ENCODE measurements around the gene NEIL3. TPM values are rescaled to one million over a fixed set of nuclear protein-coding genes. Genes with fewer than 3 reads are reported as not detected.

NEIL3 gene
- total and polyA plus RNA-seq, 2 donors (not counting 1 experiment from before 2014, with no cell fraction given) = 4.5 to 5.2 TPM

DNA sequence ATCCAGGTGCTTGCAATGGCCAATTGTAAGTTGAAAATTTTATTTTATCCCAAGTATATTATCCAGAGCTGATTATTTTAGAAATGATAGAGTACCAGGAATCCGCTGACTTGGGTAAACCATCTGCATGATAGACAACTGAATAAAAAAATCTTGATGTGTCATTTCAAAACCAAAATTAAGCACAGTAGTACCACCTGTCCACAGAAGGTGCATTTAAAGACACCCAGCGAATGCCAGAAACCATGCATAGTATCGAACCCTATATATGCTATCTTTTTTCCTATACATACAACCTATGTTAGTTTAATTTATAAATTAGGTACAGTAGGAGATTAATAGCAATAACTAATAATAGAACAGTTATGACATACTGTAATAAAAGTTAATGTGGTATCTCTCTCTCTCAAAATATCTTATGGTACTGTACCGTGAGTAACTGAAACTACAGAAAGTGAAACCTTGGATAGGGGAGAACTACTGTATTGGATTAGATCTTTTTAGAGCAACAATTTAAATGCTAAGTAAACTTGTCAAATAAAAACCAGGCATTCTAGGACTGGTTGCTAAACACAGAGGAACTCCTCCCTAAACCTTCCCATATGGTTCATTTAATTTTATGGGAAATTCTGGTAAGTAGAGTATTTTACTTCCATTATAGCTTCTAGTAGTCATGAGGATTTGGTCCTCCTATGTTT lies 6.2 kb downstream of the NEIL3 start:
- Histone ChIP-seq H3K4me1 (ENCODE audit: control insufficient read depth, extremely low read depth, insufficient read depth, low read length) (no peaks in the 10 kb centered on the region), H3K4me3 (replicated peaks in 1 of 4; ENCODE audit: control extremely low read depth in 1 of 4, insufficient read depth in 1 of 4, low read depth in 3 of 4, low read length in 4 of 4) (peak overlapping the region; percentile 21 to 37 (median 30)), H3K9ac (ENCODE audit: insufficient read depth, low read length) (no peak overlapping the region), H3K79me2 (ENCODE audit: control insufficient read depth, insufficient read depth, low read length) (peaks cover 22% of the 10 kb centered on the region), H4K20me1 (ENCODE audit: control insufficient read depth, extremely low read depth, insufficient read depth, low read length) (no peaks in the 10 kb centered on the region), H3K27me3 (ENCODE audit: control insufficient read depth, insufficient read depth, low read length) (no peaks in the 10 kb centered on the region), H3K27ac (ENCODE audit: insufficient read depth, low read length) (no peak overlapping the region), H3K36me3 (ENCODE audit: control insufficient read depth, insufficient read depth, low read length) (no peaks in the 10 kb centered on the region), H3K4me2 (ENCODE audit: extremely low read depth, insufficient read depth, low read length) (peak overlapping the region; percentile 80), H2AFZ (ENCODE audit: low read length) (peak overlapping the region; percentile 50), H3K9me3 (ENCODE audit: control insufficient read depth, insufficient read depth, low read depth, low read length) (no peaks in the 10 kb centered on the region)
- TF ChIP-seq, protein P1, sequence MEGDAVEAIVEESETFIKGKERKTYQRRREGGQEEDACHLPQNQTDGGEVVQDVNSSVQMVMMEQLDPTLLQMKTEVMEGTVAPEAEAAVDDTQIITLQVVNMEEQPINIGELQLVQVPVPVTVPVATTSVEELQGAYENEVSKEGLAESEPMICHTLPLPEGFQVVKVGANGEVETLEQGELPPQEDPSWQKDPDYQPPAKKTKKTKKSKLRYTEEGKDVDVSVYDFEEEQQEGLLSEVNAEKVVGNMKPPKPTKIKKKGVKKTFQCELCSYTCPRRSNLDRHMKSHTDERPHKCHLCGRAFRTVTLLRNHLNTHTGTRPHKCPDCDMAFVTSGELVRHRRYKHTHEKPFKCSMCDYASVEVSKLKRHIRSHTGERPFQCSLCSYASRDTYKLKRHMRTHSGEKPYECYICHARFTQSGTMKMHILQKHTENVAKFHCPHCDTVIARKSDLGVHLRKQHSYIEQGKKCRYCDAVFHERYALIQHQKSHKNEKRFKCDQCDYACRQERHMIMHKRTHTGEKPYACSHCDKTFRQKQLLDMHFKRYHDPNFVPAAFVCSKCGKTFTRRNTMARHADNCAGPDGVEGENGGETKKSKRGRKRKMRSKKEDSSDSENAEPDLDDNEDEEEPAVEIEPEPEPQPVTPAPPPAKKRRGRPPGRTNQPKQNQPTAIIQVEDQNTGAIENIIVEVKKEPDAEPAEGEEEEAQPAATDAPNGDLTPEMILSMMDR (conservative IDR thresholded peaks at IDR 0.05 in 1 of 2, IDR thresholded peaks at IDR 0.05 in 1 of 2; ENCODE audit: low read depth in 1 of 2, low read length in 2 of 2) = no peak
- no peak for TF ChIP-seq EZH2 (IDR thresholded peaks at IDR 0.05; ENCODE audit: low read length, missing control alignments)
- peak in 1 of 2 donors; percentile 40 for DNase-seq (ENCODE audit: low read depth in 2 of 2)

DNA sequence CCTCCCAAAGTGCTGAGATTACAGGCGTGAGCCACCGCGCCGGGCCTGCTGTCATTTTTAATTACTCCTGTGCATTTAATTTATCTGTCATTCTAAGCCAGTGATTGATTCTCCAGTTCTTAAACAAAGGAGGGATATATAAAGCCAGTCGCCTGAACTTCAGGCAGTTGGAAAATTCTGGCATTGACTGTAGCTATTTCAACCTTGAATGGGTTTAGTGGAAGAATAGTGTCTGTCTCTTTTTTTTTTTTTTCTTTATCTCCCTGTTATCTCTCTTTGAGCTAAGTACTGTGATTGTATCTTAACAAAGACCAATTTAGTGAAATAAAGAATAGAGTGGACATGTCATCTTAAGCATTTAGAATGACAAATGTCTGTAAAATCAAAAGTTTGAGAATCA lies 11.0 kb downstream of the NEIL3 start:
- Histone ChIP-seq H3K4me2 (ENCODE audit: extremely low read depth, insufficient read depth, low read length) (no peak overlapping the region), H3K79me2 (ENCODE audit: control insufficient read depth, insufficient read depth, low read length) (peaks cover 13% of the 10 kb centered on the region)

DNA sequence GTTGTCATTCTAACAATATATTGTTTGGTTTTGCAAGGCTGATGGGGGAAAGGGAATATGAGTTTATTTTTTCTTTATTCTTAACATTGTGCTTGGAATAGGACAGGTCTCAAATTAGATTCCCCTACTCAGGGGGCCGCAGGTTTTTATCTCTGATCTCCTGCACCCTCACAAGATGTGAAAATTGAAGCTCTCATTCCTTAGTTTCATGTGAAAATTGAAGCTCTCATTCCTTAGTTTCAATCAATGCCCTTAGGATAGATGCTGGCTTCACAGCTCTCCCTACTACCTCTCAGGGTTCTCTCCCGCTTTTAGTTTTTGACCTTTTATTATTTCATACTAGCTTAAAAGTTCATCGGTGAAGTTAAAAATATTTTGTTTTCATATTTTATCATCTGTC lies 12.0 kb downstream of the NEIL3 start:
- H4K20me1 ChIP-seq (ENCODE audit: control insufficient read depth, extremely low read depth, insufficient read depth, low read length) = no peaks in the 10 kb centered on the region
- H3K79me2 ChIP-seq (ENCODE audit: control insufficient read depth, insufficient read depth, low read length) = peaks cover 13% of the 10 kb centered on the region
- no peak overlapping the region for H2AFZ ChIP-seq (ENCODE audit: low read length)
- peak overlapping the region in 1 of 4 experiments; percentile 16 for H3K4me3 ChIP-seq (replicated peaks in 1 of 4; ENCODE audit: control extremely low read depth in 1 of 4, insufficient read depth in 1 of 4, low read depth in 3 of 4, low read length in 4 of 4)
- no peaks in the 10 kb centered on the region for H3K9me3 ChIP-seq (ENCODE audit: control insufficient read depth, insufficient read depth, low read depth, low read length)
- H3K27ac ChIP-seq (ENCODE audit: insufficient read depth, low read length) = no peak overlapping the region
- no peaks in the 10 kb centered on the region for H3K27me3 ChIP-seq (ENCODE audit: control insufficient read depth, insufficient read depth, low read length)
- no peak overlapping the region for H3K4me2 ChIP-seq (ENCODE audit: extremely low read depth, insufficient read depth, low read length)
- H3K36me3 ChIP-seq (ENCODE audit: control insufficient read depth, insufficient read depth, low read length) = no peaks in the 10 kb centered on the region
- H3K4me1 ChIP-seq (ENCODE audit: control insufficient read depth, extremely low read depth, insufficient read depth, low read length) = peaks cover 2% of the 10 kb centered on the region
- H3K9ac ChIP-seq (ENCODE audit: insufficient read depth, low read length) = no peak overlapping the region
- DNase-seq (ENCODE audit: low read depth in 2 of 2) = no peak
- no peak for TF ChIP-seq EZH2 (IDR thresholded peaks at IDR 0.05; ENCODE audit: low read length, missing control alignments)
- TF ChIP-seq, protein P1 (conservative IDR thresholded peaks at IDR 0.05 in 1 of 2, IDR thresholded peaks at IDR 0.05 in 1 of 2; ENCODE audit: low read depth in 1 of 2, low read length in 2 of 2) = no peak

More for the DNA sequence above, 11.0 kb downstream of the NEIL3 start:
- Histone ChIP-seq H3K27me3 (ENCODE audit: control insufficient read depth, insufficient read depth, low read length) (no peaks in the 10 kb centered on the region), H2AFZ (ENCODE audit: low read length) (no peak overlapping the region), H3K9me3 (ENCODE audit: control insufficient read depth, insufficient read depth, low read depth, low read length) (no peaks in the 10 kb centered on the region), H4K20me1 (ENCODE audit: control insufficient read depth, extremely low read depth, insufficient read depth, low read length) (no peaks in the 10 kb centered on the region), H3K36me3 (ENCODE audit: control insufficient read depth, insufficient read depth, low read length) (no peaks in the 10 kb centered on the region), H3K9ac (ENCODE audit: insufficient read depth, low read length) (no peak overlapping the region), H3K27ac (ENCODE audit: insufficient read depth, low read length) (no peak overlapping the region), H3K4me1 (ENCODE audit: control insufficient read depth, extremely low read depth, insufficient read depth, low read length) (peaks cover 2% of the 10 kb centered on the region), H3K4me3 (replicated peaks in 1 of 4; ENCODE audit: control extremely low read depth in 1 of 4, insufficient read depth in 1 of 4, low read depth in 3 of 4, low read length in 4 of 4) (no peak overlapping the region)
- TF ChIP-seq, protein P1 (conservative IDR thresholded peaks at IDR 0.05 in 1 of 2, IDR thresholded peaks at IDR 0.05 in 1 of 2; ENCODE audit: low read depth in 1 of 2, low read length in 2 of 2) = no peak
- no peak for TF ChIP-seq EZH2 (IDR thresholded peaks at IDR 0.05; ENCODE audit: low read length, missing control alignments)
- DNase-seq (ENCODE audit: low read depth in 2 of 2) = no peak
